K562 (cell line): ENCODE data around the gene DDIT4L. TPM values are rescaled to one million over a fixed set of nuclear protein-coding genes. Genes with fewer than 3 reads are reported as not detected.

Experiments used
- ATAC-seq: fragments of 200-7000 bp; cut with Tn5 transposase; 3 replicates; pipeline ENCODE4 v1.9.1; 2020; ENCODE audit warnings: moderate library complexity
- BruUV-seq: library from RNA; stranded (reverse); fragments of 400-500 nt; replicated peaks from 2 replicates; lab custom pipeline; 2021; lab: Mats Ljungman, UMichigan
- CTCF ChIA-PET: fragments of 300-600 bp; formaldehyde crosslinking; extraction: SDS; loops from one replicate; lab custom pipeline; 2021; ENCODE audit warnings: low intra/inter-chr PET ratio; lab: Yijun Ruan, JAX
- POLR2A ChIA-PET: fragments of 300-600, 350-650 bp; sonication (Branson Sonifier 250); formaldehyde crosslinking; extraction: SDS; loops from one replicate; lab custom pipeline; 2021; ENCODE audit warnings: antibody characterized with exemption, inconsistent platforms; lab: Yijun Ruan, JAX
- DNase-seq, 4 experiments: peaks; one replicate each; pipeline versions ENCODE4 v3.0.0 to v3.0.0-alpha.2; 2011 to 2018; ENCODE audit warnings: low spot score in 3 of 4, mixed read lengths in 3 of 4; ENCODE audit errors: extremely low read depth in 1 of 4
- FAIRE-seq: peaks from 2 replicates; lab custom pipeline; 2011; peaks lifted over from hg19 to GRCh38; lab: Jason Lieb, UNC
- H2AFZ ChIP-seq: 2 replicates; pipeline ENCODE4 v1.6.0; 2011; ENCODE audit warnings: low read depth, low read length, control low read depth, inconsistent platforms
- H3K27ac ChIP-seq: fragments of 200-600 bp; 3 replicates; pipeline ENCODE4 v1.8.0; 2011; ENCODE audit warnings: low read depth, mild to moderate bottlenecking, control low read depth, inconsistent platforms, low read length, moderate library complexity, mixed read lengths; ENCODE audit errors: extremely low read depth
- H3K27me3 ChIP-seq, 2 experiments: fragments of 300-600 bp in 1 of 2; 2 replicates in 1 of 2; 3 replicates in 1 of 2; pipeline versions ENCODE4 v1.6.0 to v1.8.0; 2011; ENCODE audit warnings: inconsistent platforms in 2 of 2, low read length in 2 of 2, mild to moderate bottlenecking in 1 of 2, mixed read lengths in 1 of 2, moderate library complexity in 1 of 2; ENCODE audit not compliant: control insufficient read depth in 2 of 2, insufficient read depth in 2 of 2
- H3K36me3 ChIP-seq: fragments of 300-600 bp; 3 replicates; pipeline ENCODE4 v1.8.0; 2011; ENCODE audit warnings: mild to moderate bottlenecking, low read length, inconsistent platforms; ENCODE audit not compliant: control insufficient read depth, insufficient read depth
- H3K4me1 ChIP-seq, 2 experiments: fragments of 200-600 bp in 1 of 2; replicated peaks in 1 of 2; 2 replicates in 1 of 2; 3 replicates in 1 of 2; pipeline versions ENCODE4 v1.5.1 to v1.8.0; 2011; ENCODE audit warnings: inconsistent platforms in 2 of 2, low read length in 2 of 2, mild to moderate bottlenecking in 1 of 2, mixed read lengths in 1 of 2, moderate library complexity in 1 of 2; ENCODE audit not compliant: control insufficient read depth in 2 of 2, insufficient read depth in 2 of 2
- H3K4me2 ChIP-seq: 2 replicates; pipeline ENCODE4 v1.6.1; 2011; ENCODE audit warnings: low read length, control low read depth, inconsistent platforms, mixed read lengths; ENCODE audit not compliant: insufficient read depth
- H3K4me3 ChIP-seq: fragments of 200-600 bp; sonication (generic), shearing (Covaris generic); 2 replicates; pipeline ENCODE4 v1.5.1; 2016; ENCODE audit warnings: control low read depth, inconsistent platforms
- H3K79me2 ChIP-seq: fragments of 200-600 bp; 3 replicates; pipeline ENCODE4 v1.8.0; 2011; ENCODE audit warnings: low read length, inconsistent platforms; ENCODE audit not compliant: control insufficient read depth, insufficient read depth
- H3K9ac ChIP-seq, 2 experiments: 2 replicates each; pipeline versions ENCODE4 v1.6.0 to v1.6.1; 2011; ENCODE audit warnings: low read depth in 2 of 2, low read length in 2 of 2, control low read depth in 1 of 2, inconsistent platforms in 1 of 2, mild to moderate bottlenecking in 1 of 2, mixed read lengths in 1 of 2; ENCODE audit not compliant: insufficient read depth in 1 of 2
- H3K9me1 ChIP-seq: one replicate; pipeline ENCODE4 v1.6.0; 2011; ENCODE audit warnings: inconsistent platforms, mild to moderate bottlenecking, low read length, moderate library complexity; ENCODE audit not compliant: control insufficient read depth, insufficient read depth
- H3K9me3 ChIP-seq: replicated peaks from 2 replicates; pipeline ENCODE4 v1.5.1; 2011; ENCODE audit warnings: low read depth, low read length, inconsistent platforms; ENCODE audit not compliant: control insufficient read depth, insufficient read depth
- H4K20me1 ChIP-seq: replicated peaks from 2 replicates; pipeline ENCODE4 v1.6.1; 2011; ENCODE audit warnings: low read length, inconsistent platforms, mixed read lengths; ENCODE audit not compliant: control insufficient read depth, insufficient read depth
- ARHGAP35 ChIP-seq: fragments of 450-650 bp; IDR thresholded peaks from 2 replicates; pipeline ENCODE4 v1.6.1; 2018; ENCODE audit not compliant: partially characterized antibody
- ATF2 ChIP-seq: sonication (generic); formaldehyde crosslinking; IDR thresholded peaks from 2 replicates; pipeline ENCODE4 v1.8.1; 2022; ENCODE audit warnings: missing genetic modification reagents
- CTCFL ChIP-seq: IDR thresholded peaks from 2 replicates; pipeline ENCODE4 v1.6.1; 2011; ENCODE audit warnings: borderline replicate concordance, low read depth, mild to moderate bottlenecking, moderate library complexity, low read length; ENCODE audit not compliant: insufficient read depth, poor library complexity, severe bottlenecking
- ELF4 ChIP-seq: fragments of 450-650 bp; formaldehyde crosslinking; IDR thresholded peaks from 2 replicates; pipeline ENCODE4 v1.4.0; 2022; ENCODE audit warnings: missing genetic modification characterization
- FOXP1 ChIP-seq: sonication (generic); formaldehyde crosslinking; IDR thresholded peaks from 2 replicates; pipeline ENCODE4 v1.8.0; 2022; ENCODE audit warnings: mild to moderate bottlenecking, missing genetic modification reagents
- ILK ChIP-seq: fragments of 450-650 bp; IDR thresholded peaks from 2 replicates; pipeline ENCODE4 v1.6.1; 2016; ENCODE audit warnings: missing genetic modification characterization, low read depth, mild to moderate bottlenecking, missing compliant biosample characterization, moderate library complexity, borderline replicate concordance
- MAZ ChIP-seq, 2 experiments: fragments of 450-650 bp in 1 of 2; sonication (generic) in 1 of 2; formaldehyde crosslinking; IDR thresholded peaks in 1 of 2; conservative IDR thresholded peaks in 1 of 2; 2 replicates each; pipeline versions ENCODE4 v1.4.0 to v1.5.0; 2020; ENCODE audit warnings: mild to moderate bottlenecking in 1 of 2, missing genetic modification reagents in 1 of 2
- MITF ChIP-seq: IDR thresholded peaks from 2 replicates; pipeline ENCODE4 v1.6.1; 2014; ENCODE audit warnings: antibody characterized with exemption
- MYC ChIP-seq, 2 experiments: fragments of 250-450 bp in 1 of 2; sonication (Bioruptor Pico) in 1 of 2; IDR thresholded peaks; 2 replicates each; pipeline versions ENCODE4 v1.5.1 to v1.6.1; 2012 to 2021; ENCODE audit warnings: low read depth in 2 of 2, borderline replicate concordance in 1 of 2, improper control_type of control experiment in 1 of 2, low read length in 1 of 2, mild to moderate bottlenecking in 1 of 2, moderate library complexity in 1 of 2
- SLC30A9 ChIP-seq: fragments of 250-450 bp; sonication (Bioruptor Pico); IDR thresholded peaks from 2 replicates; pipeline ENCODE4 v1.8.0; 2022; ENCODE audit warnings: mild to moderate bottlenecking, moderate library complexity
- ZBTB17 ChIP-seq: fragments of 450-650 bp; formaldehyde crosslinking; IDR thresholded peaks from 2 replicates; pipeline ENCODE4 v1.4.0; 2020; ENCODE audit warnings: mild to moderate bottlenecking
- WGBS: fragments of 100-300 bp; shearing (Covaris generic); methylation state at CpG from one replicate; pipeline ENCODE4 v1.1.6; 2016; ENCODE audit warnings: low coverage, mixed read lengths; ENCODE audit not compliant: insufficient coverage; ENCODE audit errors: missing lambda C conversion rate; 5-methylcytosine and 5-hydroxymethylcytosine counted together
- in situ Hi-C: fragments of 300-500 bp; cut with MboI; formaldehyde crosslinking; loops from 4 replicates; pipeline ENCODE4 v1.15.0; 2018; ENCODE audit warnings: inconsistent platforms, mixed read lengths
- intact Hi-C: fragments of 100-400 bp; cut with micrococcal nuclease; formaldehyde crosslinking; loops from 2 replicates; pipeline ENCODE4 v1.14.2; 2022
- polyA plus RNA-seq, 8 experiments: library from polyadenylated mRNA; depleted of rRNA in 4 of 8; stranded (reverse) in 5 of 8; unstranded in 3 of 8; fragments of >200 nt; fragmentation: Nextera tagmentation in 2 of 8; fragmentation: Illumina TruSeq in 1 of 8; extraction: Ambion mirVana in 2 of 8; extraction: Trizol in 1 of 8; gene quantifications; 2 replicates each; pipeline versions ENCODE4 v1.2.1 to v1.2.3, GENCODE V29; 2011 to 2014; ENCODE audit warnings: inconsistent platforms in 1 of 8, missing spikeins in 1 of 8
- total RNA-seq, 7 experiments: library from RNA; depleted of rRNA in 6 of 7; stranded (reverse); fragments of >200 nt in 6 of 7; fragmentation: Illumina TruSeq in 2 of 7; extraction: Trizol in 2 of 7; gene quantifications; 2 replicates each; pipeline versions ENCODE4 v1.2.1 to v1.2.3, GENCODE V29; 2011 to 2021; ENCODE audit warnings: low replicate concordance in 1 of 7

Gene DDIT4L
- total and polyA plus RNA-seq, 9 of the 15 experiments (the other 6 are each of a cell fraction or from before 2014, with no cell fraction given) = not detected

- TF ChIP-seq ELF4 (CRISPR knock-in tag) (no peak), ATF2 (CRISPR knock-in tag) (no peak), MYC (IDR thresholded peaks at IDR 0.05; ENCODE audit: low read depth, low read length) (no peak), MYC (CRISPR knock-in tag; IDR thresholded peaks at IDR 0.05; ENCODE audit: borderline replicate concordance, low read depth) (no peak), ARHGAP35 (no peak), FOXP1 (CRISPR knock-in tag) (no peak), ILK (tag) (no peak)
Observed at GRCh38 chr4:100224160-100224559, 33.9 kb upstream of the DDIT4L start (continued).

- H3K9me3 ChIP-seq = no peaks in the 10 kb centered on the region
- no peaks in the 10 kb centered on the region for H4K20me1 ChIP-seq
- WGBS = 10% methylated on average over 1 of the region's 1 CpG
- DNase-seq (no peak), FAIRE-seq (no peak), ATAC-seq (no peak)
- no peaks in the 10 kb centered on the region for H3K79me2 ChIP-seq
- no peak overlapping the region for H3K4me2 ChIP-seq
- no peak overlapping the region for H3K27ac ChIP-seq
- H3K9ac ChIP-seq = no peak overlapping the region
- no peaks in the 10 kb centered on the region for H3K36me3 ChIP-seq
- POLR2A ChIA-PET = no interaction called here
- no peaks in the 10 kb centered on the region for H3K27me3 ChIP-seq
- H3K9me1 ChIP-seq = no peaks in the 10 kb centered on the region
- in situ Hi-C loops (no loop called here), intact Hi-C loops (no loop called here)
- no peak overlapping the region for H2AFZ ChIP-seq
- BruUV-seq = no TSS peak
- H3K4me1 ChIP-seq = no peaks in the 10 kb centered on the region
- CTCF ChIA-PET = no interaction called here
- H3K4me3 ChIP-seq = no peak overlapping the region
- TF ChIP-seq MAZ (CRISPR knock-in tag; conservative IDR thresholded peaks at IDR 0.05 in 1 of 2, IDR thresholded peaks at IDR 0.05 in 1 of 2) (no peak), CTCFL (no peak), MITF (no peak), SLC30A9 (no peak), ZBTB17 (CRISPR knock-in tag) (no peak)
Observed at GRCh38 chr4:100208964-100209363, 18.7 kb upstream of the DDIT4L start.
